AG10803 (cell line): ENCODE results near the gene MYL3.
A peak's percentile ranks its signal among the peaks of the same experiment; 100 is the strongest.

Experiments
- DNase-seq: peaks from one replicate; pipeline ENCODE4 v3.0.0; 2010; ENCODE audit warnings: low read depth
- H3K4me3 ChIP-seq: 2 replicates; pipeline ENCODE4 v1.5.1; 2011; ENCODE audit warnings: mild to moderate bottlenecking, low read length, control low read depth
- CTCF ChIP-seq: conservative IDR thresholded peaks from 2 replicates; pipeline ENCODE4 v1.5.1; 2011; ENCODE audit warnings: mild to moderate bottlenecking, low read length, control low read depth, inconsistent platforms

The MYL3 gene

GRCh38 chr3:46852334-46852720 is 10.9 kb downstream of the MYL3 start:
- no peak for TF ChIP-seq CTCF
- DNase-seq = no peak
- no peak overlapping the region for H3K4me3 ChIP-seq

- DNase-seq = no peak
- H3K4me3 ChIP-seq = no peak overlapping the region
- no peak for TF ChIP-seq CTCF
Observed at GRCh38 chr3:46851364-46852333, 11.6 kb downstream of the MYL3 start.

GRCh38 chr3:46850468-46850779 is 12.8 kb downstream of the MYL3 start:
- H3K4me3 ChIP-seq = no peak overlapping the region
- TF ChIP-seq CTCF = no peak
- DNase-seq = no peak

- DNase-seq = no peak
- no peak for TF ChIP-seq CTCF
Observed at GRCh38 chr3:46849686-46850467, 13.4 kb downstream of the MYL3 start.

GRCh38 chr3:46849045-46849631 is 14.1 kb downstream of the MYL3 start:
- H3K4me3 ChIP-seq = no peak overlapping the region
- DNase-seq = no peak
- no peak for TF ChIP-seq CTCF

More at GRCh38 chr3:46849686-46850467, 13.4 kb downstream of the MYL3 start:
- H3K4me3 ChIP-seq = no peak overlapping the region

- TF ChIP-seq CTCF = peak; percentile 56
- DNase-seq = peak; percentile 38
- no peak overlapping the region for H3K4me3 ChIP-seq
Observed at GRCh38 chr3:46848271-46849044, 14.8 kb downstream of the MYL3 start.
